T-helper 2 cell treated with Interferon-gamma antibody and Interleukin-4, amounts not matched to agents 5 μg/mL and 100 μg/mL, for 36 hours (primary cell): Measurements from ENCODE around the gene TRIM8.
A peak's percentile ranks its signal among the peaks of the same experiment; 100 is the strongest.

Experiments used
- DNase-seq: peaks from one replicate; pipeline ENCODE4 v3.0.0; 2021; ENCODE audit warnings: low spot score
- H3K27ac Mint-ChIP-seq: one replicate; pipeline ENCODE4 v1.8.0; 2021; ENCODE audit warnings: mild to moderate bottlenecking, mixed read lengths
- H3K27me3 Mint-ChIP-seq: one replicate; pipeline ENCODE4 v1.8.0; 2021; ENCODE audit warnings: low read depth, mixed read lengths
- H3K36me3 Mint-ChIP-seq: one replicate; pipeline ENCODE4 v1.8.0; 2021; ENCODE audit warnings: low read depth, mixed read lengths
- H3K4me1 Mint-ChIP-seq: one replicate; pipeline ENCODE4 v1.8.0; 2021; ENCODE audit warnings: low read depth, mixed read lengths
- H3K4me3 Mint-ChIP-seq: one replicate; pipeline ENCODE4 v1.8.0; 2022; ENCODE audit warnings: mild to moderate bottlenecking, moderate library complexity, mixed read lengths
- H3K9me3 Mint-ChIP-seq: one replicate; pipeline ENCODE4 v1.8.0; 2021; ENCODE audit warnings: mixed read lengths

Gene TRIM8

GRCh38 chr10:102621443-102622325, 22.6 kb upstream of the TRIM8 start:
- peaks cover 4% of the 10 kb centered on the region for H3K36me3 Mint-ChIP-seq
- DNase-seq = no peak
- no peaks in the 10 kb centered on the region for H3K4me1 Mint-ChIP-seq
- H3K9me3 Mint-ChIP-seq = no peaks in the 10 kb centered on the region
- H3K4me3 Mint-ChIP-seq = no peak overlapping the region
- no peak overlapping the region for H3K27ac Mint-ChIP-seq
- H3K27me3 Mint-ChIP-seq = no peaks in the 10 kb centered on the region

GRCh38 chr10:102624094-102624493, 20.2 kb upstream of the TRIM8 start:
- H3K27ac Mint-ChIP-seq = no peak overlapping the region
- no peak for DNase-seq
- H3K4me1 Mint-ChIP-seq = no peaks in the 10 kb centered on the region
- H3K27me3 Mint-ChIP-seq = no peaks in the 10 kb centered on the region
- no peaks in the 10 kb centered on the region for H3K9me3 Mint-ChIP-seq
- no peaks in the 10 kb centered on the region for H3K36me3 Mint-ChIP-seq
- no peak overlapping the region for H3K4me3 Mint-ChIP-seq

GRCh38 chr10:102624751-102625645, 19.3 kb upstream of the TRIM8 start:
- Mint-ChIP-seq H3K36me3 (no peaks in the 10 kb centered on the region), H3K4me3 (no peak overlapping the region), H3K9me3 (no peaks in the 10 kb centered on the region), H3K4me1 (no peaks in the 10 kb centered on the region), H3K27me3 (no peaks in the 10 kb centered on the region), H3K27ac (no peak overlapping the region)
- no peak for DNase-seq

- Mint-ChIP-seq H3K27me3 (no peaks in the 10 kb centered on the region), H3K4me1 (peaks cover 4% of the 10 kb centered on the region), H3K27ac (no peak overlapping the region), H3K4me3 (no peak overlapping the region), H3K9me3 (no peaks in the 10 kb centered on the region), H3K36me3 (peaks cover 4% of the 10 kb centered on the region)
- DNase-seq = no peak
Observed at GRCh38 chr10:102626026-102626685, 18.1 kb upstream of the TRIM8 start.

GRCh38 chr10:102627291-102627735, 17.0 kb upstream of the TRIM8 start:
- Mint-ChIP-seq H3K4me3 (no peak overlapping the region), H3K9me3 (no peaks in the 10 kb centered on the region), H3K36me3 (peaks cover 4% of the 10 kb centered on the region), H3K27ac (no peak overlapping the region), H3K4me1 (peaks cover 9% of the 10 kb centered on the region), H3K27me3 (no peaks in the 10 kb centered on the region)
- DNase-seq = no peak

- Mint-ChIP-seq H3K27me3 (no peaks in the 10 kb centered on the region), H3K36me3 (peaks cover 4% of the 10 kb centered on the region), H3K9me3 (no peaks in the 10 kb centered on the region), H3K4me1 (peaks cover 14% of the 10 kb centered on the region), H3K27ac (peak overlapping the region; percentile 41), H3K4me3 (no peak overlapping the region)
- no peak for DNase-seq
Observed at GRCh38 chr10:102627736-102628293, 16.5 kb upstream of the TRIM8 start.

- H3K36me3 Mint-ChIP-seq = peaks cover 4% of the 10 kb centered on the region
- H3K9me3 Mint-ChIP-seq = no peaks in the 10 kb centered on the region
- H3K4me1 Mint-ChIP-seq = peaks cover 20% of the 10 kb centered on the region
- H3K27me3 Mint-ChIP-seq = no peaks in the 10 kb centered on the region
- no peak overlapping the region for H3K4me3 Mint-ChIP-seq
- no peak for DNase-seq
- no peak overlapping the region for H3K27ac Mint-ChIP-seq
Observed at GRCh38 chr10:102628451-102628911, 15.8 kb upstream of the TRIM8 start.

DNA sequence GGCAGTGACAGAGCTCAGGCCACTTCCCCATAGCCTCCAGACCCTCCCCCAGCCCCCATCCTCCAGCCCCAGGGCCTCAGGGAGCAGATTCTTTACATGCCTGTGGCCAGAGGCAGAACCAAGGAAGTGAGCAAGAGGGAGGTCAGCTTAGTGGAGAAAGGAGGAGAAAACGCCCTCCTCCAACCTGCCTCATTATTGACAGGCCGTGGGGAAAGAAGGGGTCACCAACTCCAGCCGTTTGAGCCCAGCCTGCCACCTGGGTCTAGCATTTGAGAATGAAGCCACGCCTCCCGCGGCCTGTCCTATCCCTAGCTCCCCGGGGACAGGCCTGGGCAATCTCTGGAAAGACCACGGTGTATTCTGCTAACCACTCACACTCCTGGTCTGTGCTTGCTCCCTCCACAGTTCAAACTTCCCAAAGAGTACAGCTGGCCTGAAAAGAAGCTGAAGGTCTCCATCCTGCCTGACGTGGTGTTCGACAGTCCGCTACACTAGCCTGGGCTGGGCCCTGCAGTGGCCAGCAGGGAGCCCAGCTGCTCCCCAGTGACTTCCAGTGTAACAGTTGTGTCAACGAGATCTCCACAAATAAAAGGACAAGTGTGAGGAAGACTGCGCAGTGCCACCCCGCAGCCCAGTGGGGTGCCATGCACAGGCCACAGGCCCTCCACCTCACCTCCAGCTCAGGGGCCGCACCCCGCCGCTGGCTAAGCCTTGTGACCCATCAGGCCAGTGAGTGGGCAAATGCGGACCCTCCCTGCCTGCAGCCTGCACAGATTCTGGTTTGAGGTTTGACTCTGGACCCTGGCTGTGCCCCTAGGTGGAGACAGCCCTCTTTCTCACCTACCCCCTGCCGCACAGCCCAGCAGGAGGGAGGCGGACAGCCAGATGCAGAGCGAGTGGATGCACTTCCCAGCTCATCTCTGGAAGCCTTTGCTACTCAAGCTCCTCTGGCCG, 14.3 kb upstream of the TRIM8 start:
- H3K27ac Mint-ChIP-seq = no peak overlapping the region
- no peaks in the 10 kb centered on the region for H3K9me3 Mint-ChIP-seq
- no peaks in the 10 kb centered on the region for H3K27me3 Mint-ChIP-seq
- H3K4me3 Mint-ChIP-seq = no peak overlapping the region
- H3K4me1 Mint-ChIP-seq = peaks cover 26% of the 10 kb centered on the region
- peaks cover 4% of the 10 kb centered on the region for H3K36me3 Mint-ChIP-seq
- no peak for DNase-seq

DNA sequence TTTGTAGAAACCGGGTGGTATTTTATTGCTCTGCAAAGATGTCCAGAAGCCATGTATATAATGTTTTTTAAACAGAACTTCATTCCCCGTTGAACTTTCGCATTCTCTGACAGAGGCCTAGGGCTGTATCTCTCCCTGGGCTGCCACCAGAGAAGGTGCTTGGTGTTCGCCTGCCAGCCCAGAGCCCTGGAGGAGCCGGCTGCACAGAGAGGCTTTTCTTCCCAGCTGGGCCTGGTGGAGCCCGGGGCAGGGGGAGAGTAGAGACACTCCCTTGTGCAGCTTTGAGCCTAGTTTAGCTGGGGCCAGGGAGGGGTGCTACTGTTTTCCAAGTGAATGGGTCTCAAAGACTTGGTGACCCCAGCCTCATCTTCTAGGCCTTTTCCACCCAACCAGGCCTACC, 13.6 kb upstream of the TRIM8 start:
- Mint-ChIP-seq H3K4me3 (no peak overlapping the region), H3K9me3 (no peaks in the 10 kb centered on the region), H3K27me3 (no peaks in the 10 kb centered on the region), H3K4me1 (peaks cover 33% of the 10 kb centered on the region), H3K36me3 (peaks cover 4% of the 10 kb centered on the region), H3K27ac (no peak overlapping the region)
- DNase-seq = no peak

- Mint-ChIP-seq H3K27me3 (no peaks in the 10 kb centered on the region), H3K36me3 (peaks cover 4% of the 10 kb centered on the region), H3K4me3 (no peak overlapping the region), H3K9me3 (no peaks in the 10 kb centered on the region), H3K4me1 (peaks cover 37% of the 10 kb centered on the region), H3K27ac (peak overlapping the region; percentile 38)
- DNase-seq = no peak
Observed at GRCh38 chr10:102631525-102632393, 12.5 kb upstream of the TRIM8 start.

DNA sequence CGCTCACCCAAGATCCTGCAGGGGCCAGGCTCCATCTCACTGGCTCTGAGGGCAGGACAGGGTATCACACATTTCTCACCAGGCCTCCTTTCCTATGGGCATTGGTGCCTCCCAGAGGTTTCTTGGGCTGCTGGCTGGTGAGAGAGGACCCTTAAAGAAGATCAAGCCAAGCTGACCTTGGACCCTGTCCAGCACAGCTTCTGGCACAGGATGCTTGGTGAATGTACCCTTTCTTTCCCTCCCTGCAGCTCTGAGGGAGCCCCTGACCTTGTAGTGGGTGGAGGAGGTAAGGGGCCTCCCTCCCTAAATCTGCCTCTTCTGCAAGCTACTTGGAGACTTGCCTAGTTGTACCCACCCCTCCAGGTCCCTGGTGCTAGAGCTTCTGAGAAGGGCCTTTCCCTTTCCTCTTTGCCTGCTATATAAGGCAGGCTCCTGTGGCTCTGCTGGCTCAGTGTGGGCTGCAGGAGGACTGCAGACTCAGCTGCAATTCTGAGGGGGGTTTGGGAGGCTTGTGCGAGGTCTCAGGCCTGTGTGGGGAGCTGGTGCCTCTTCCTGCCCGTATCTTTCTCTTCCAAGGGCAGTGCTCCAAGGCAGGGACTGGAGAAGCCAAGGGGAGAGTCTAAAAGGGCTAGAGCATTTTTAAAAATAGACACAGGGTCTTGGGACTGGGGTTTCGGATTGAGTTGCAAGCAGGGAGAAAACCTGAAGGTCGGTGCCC, 11.7 kb upstream of the TRIM8 start:
- H3K4me1 Mint-ChIP-seq = peaks cover 40% of the 10 kb centered on the region

More for the DNA sequence above, 11.7 kb upstream of the TRIM8 start:
- Mint-ChIP-seq H3K27ac (peak overlapping the region; percentile 62), H3K4me3 (peak overlapping the region; percentile 21), H3K27me3 (no peaks in the 10 kb centered on the region), H3K36me3 (peaks cover 4% of the 10 kb centered on the region), H3K9me3 (no peaks in the 10 kb centered on the region)
- no peak for DNase-seq
